CD4-positive, alpha-beta T cell treated with Interleukin-17A for 1 hour (primary cell): ENCODE measurements around the gene NFATC1.

ENCODE experiments used
- DNase-seq: peaks from one replicate; pipeline ENCODE4 v3.0.0-alpha.2; 2020

Gene NFATC1

GRCh38 chr18:79445696-79446561 lies 50.2 kb downstream of the NFATC1 start:
- DNase-seq: no peak

- DNase-seq: no peak
Measured at GRCh38 chr18:79446931-79447330, 51.2 kb downstream of the NFATC1 start.

- no peak for DNase-seq
Measured at GRCh38 chr18:79447703-79448367, 52.1 kb downstream of the NFATC1 start.

DNA sequence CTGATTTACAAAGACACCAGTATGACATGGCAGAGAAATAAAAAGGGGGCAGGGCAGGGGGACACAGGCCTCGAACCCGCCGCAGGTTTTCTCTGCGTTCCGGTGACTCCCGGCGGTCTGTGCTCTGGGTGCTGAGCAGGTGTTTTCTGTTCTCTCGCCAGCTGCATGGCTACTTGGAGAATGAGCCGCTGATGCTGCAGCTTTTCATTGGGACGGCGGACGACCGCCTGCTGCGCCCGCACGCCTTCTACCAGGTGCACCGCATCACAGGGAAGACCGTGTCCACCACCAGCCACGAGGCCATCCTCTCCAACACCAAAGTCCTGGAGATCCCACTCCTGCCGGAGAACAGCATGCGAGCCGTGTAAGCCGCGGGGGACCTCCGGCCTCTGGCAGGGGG lies 52.9 kb downstream of the NFATC1 start:
- no peak for DNase-seq

GRCh38 chr18:79449551-79450288 lies 54.0 kb downstream of the NFATC1 start:
- no peak for DNase-seq

DNA sequence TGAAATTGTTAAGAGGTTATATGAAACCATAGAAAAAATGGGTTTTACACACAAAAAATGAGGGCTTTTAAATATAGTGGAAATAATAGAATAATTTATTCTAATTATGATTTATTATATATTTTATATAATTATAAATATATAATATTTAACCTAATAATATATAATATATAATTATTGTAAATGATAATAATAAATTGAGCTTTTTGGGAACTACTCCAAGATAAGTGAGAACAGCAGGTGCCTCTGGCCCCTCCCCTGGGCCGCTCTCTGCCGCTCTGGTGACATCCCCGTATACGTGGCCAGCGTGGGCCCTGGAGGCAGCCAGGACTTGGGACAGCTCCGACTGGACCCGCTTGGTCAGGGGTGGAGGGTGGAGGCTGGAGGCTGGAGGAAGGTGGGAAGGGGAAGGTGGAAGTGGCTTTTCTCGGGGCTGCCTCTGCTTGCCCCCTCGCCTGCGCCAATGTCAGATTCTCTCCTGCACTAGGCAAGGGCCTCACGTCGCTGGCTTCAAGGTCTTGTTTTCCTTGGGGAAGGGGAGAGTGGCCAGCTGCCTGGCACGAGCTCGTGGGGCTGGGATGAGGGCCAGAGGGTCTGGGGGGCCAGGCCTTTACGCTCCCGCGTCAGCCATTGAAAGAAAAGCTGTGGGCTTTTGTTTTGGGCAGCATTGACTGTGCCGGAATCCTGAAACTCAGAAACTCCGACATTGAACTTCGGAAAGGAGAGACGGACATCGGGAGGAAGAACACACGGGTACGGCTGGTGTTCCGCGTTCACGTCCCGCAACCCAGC lies 54.8 kb downstream of the NFATC1 start:
- DNase-seq: no peak

DNA sequence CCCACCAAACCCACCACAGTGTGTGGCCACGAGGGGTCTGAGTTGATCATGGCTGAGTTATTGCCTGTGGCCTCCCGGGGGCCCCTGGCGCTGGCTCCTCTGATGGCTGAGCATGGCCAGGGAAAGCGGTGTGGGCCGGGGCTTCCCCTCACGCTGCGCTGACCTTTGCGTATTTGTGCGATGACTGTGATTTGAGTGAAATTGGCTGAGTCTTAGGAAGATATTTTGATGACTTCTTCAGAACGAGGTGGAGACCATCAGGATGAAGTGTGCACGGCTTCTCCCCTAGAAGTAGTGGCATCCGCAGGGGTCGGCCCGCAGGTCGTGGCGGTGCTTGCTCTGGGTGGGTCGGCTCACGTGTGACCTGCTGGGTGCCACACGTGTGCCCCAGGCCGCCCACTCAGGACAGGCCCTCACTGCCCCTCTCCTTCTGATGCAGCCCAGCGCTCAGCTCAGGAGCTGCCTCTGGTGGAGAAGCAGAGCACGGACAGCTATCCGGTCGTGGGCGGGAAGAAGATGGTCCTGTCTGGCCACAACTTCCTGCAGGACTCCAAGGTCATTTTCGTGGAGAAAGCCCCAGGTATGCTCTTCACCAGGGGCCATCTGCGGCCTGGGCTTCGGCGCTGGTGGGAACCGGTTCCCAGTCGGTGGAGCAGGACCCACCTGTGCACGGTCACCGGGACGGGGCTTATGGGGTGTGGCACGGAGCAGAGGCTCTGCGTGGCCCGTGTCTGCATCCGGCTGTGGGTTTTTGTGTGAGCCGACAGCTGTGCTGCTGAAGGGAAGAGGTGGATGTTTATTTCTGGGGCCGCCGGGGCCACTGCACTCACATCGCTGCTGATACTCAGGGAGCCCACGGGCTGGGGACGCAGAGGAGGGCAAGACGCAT lies 55.8 kb downstream of the NFATC1 start:
- no peak for DNase-seq

- DNase-seq: no peak
Measured at GRCh38 chr18:79452190-79452990, 56.7 kb downstream of the NFATC1 start.

- no peak for DNase-seq
Measured at GRCh38 chr18:79452991-79453645, 57.4 kb downstream of the NFATC1 start.

GRCh38 chr18:79453816-79454735 lies 58.3 kb downstream of the NFATC1 start:
- no peak for DNase-seq

- no peak for DNase-seq
Measured at GRCh38 chr18:79455261-79455660, 59.5 kb downstream of the NFATC1 start.

- DNase-seq: no peak
Measured at GRCh38 chr18:79456105-79456980, 60.6 kb downstream of the NFATC1 start.

- no peak for DNase-seq
Measured at GRCh38 chr18:79457239-79457638, 61.5 kb downstream of the NFATC1 start.

DNA sequence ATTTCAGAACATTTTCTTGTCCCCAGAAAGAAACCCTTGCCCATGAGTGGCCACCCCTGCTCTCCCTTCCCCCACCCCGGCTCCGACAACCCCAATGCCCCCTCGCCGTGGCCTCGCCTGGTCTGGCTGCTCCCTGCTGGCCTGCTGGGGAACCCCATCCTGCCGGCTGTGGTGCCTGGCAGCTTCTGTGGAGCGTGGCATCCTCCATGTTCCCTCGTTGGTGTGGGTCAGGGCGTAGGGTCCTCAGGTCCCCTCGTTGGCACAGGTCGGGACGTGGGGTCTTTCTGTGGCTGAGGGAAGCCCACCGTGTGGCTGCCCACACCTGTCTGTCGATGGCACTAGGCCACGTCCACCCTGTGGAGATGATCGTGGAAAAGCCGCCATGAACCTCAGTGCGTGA lies 61.9 kb downstream of the NFATC1 start:
- no peak for DNase-seq

- no peak for DNase-seq
Measured at GRCh38 chr18:79458131-79458838, 62.6 kb downstream of the NFATC1 start.

DNA sequence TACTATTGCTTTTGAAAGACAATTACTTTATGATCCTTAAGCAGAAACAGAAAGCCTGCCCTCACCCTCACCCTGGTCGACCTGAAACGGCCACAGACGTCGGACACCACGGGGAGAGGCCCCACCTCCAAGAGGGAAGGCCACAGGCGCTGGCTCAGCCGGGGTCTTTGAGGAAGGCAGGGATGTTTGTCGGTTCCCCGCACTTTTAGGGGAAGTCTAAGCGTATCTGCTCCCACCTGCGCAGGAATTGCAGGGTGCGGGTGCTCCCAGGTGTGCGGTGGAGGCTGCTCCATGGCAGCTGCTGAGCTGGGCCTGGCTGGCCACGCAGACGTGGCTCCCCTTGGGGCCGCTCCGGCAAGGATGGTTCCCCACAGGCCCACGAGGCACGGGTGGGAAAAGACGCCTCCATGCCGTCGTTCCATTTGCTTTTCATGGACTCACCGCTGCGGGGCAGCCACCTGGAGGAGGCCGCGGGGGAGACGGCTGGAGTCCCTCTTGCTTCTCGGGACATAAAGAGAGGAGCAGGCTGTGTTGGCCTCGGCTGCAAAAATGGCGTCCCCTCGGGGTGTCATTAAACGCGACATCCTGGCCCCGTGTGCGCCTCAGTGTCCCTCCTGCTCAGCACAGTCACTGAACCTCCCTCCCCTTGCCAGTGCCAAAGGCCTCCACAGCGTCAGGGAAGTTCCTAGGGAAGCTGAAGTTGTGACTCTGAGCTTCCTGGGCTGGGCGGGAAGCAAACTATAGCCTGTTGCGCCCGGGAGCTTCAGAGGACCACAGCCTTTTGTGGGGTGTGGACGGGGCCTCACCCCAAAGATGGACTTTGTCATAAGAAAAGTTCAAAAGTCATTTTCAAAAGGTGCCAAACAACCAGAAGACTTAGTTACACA lies 63.4 kb downstream of the NFATC1 start:
- DNase-seq: no peak
